Heart right ventricle (tissue), 16 donors: ENCODE results near the gene RGS12. TPM values are rescaled to one million over a fixed set of nuclear protein-coding genes. Genes with fewer than 3 reads are reported as not detected.

Source experiments
- ATAC-seq, 8 donors: fragments of 200-7000 bp; cut with Tn5 transposase; one replicate each; pipeline ENCODE4 v1.9.1; 2020; ENCODE audit warnings: mild to moderate bottlenecking in 8 of 8, moderate library complexity in 8 of 8, moderate number of reproducible peaks in 1 of 8
- DNase-seq, 2 donors: peaks; one replicate each; pipeline ENCODE4 v3.0.0-alpha.2; 2020
- H3K27ac ChIP-seq, 10 donors: fragments of 200-600 bp; sonication (generic) in 2 of 10; one replicate each; pipeline versions ENCODE4 v1.5.0 to v1.8.0; 2020 to 2022; ENCODE audit warnings: mild to moderate bottlenecking in 3 of 10
- H3K27me3 ChIP-seq, 7 donors: fragments of 200-600 bp; one replicate each; pipeline ENCODE4 v1.8.0; 2021 to 2022; ENCODE audit warnings: mild to moderate bottlenecking in 2 of 7
- H3K36me3 ChIP-seq, 9 donors: fragments of 200-600 bp; sonication (generic) in 1 of 9; one replicate each; pipeline versions ENCODE4 v1.5.0 to v1.8.0; 2020 to 2022; ENCODE audit warnings: mild to moderate bottlenecking in 2 of 9
- H3K4me1 ChIP-seq, 9 donors: fragments of 200-600 bp; sonication (generic) in 1 of 9; one replicate each; pipeline versions ENCODE4 v1.5.0 to v1.8.0; 2020 to 2022; ENCODE audit warnings: mild to moderate bottlenecking in 4 of 9
- H3K4me3 ChIP-seq, 10 donors: fragments of 200-600 bp; sonication (generic) in 2 of 10; one replicate each; pipeline versions ENCODE4 v1.5.0 to v1.8.0; 2020 to 2022; ENCODE audit warnings: mild to moderate bottlenecking in 7 of 10, moderate library complexity in 2 of 10
- H3K9me3 ChIP-seq, 11 donors: fragments of 200-600 bp in 10 of 11; sonication (generic) in 2 of 11; one replicate each; pipeline versions ENCODE4 v1.5.0 to v1.8.0; 2013 to 2022; ENCODE audit warnings: mild to moderate bottlenecking in 2 of 11, control low read depth in 1 of 11, moderate library complexity in 1 of 11
- CTCF ChIP-seq, 9 donors: fragments of 200-600 bp; sonication (generic) in 2 of 9; IDR thresholded peaks; one replicate each; pipeline versions ENCODE4 v1.5.0 to v1.8.0; 2021 to 2022; ENCODE audit warnings: antibody characterized with exemption in 9 of 9, mild to moderate bottlenecking in 5 of 9, moderate library complexity in 1 of 9
- WGBS, 2 donors: extraction: QIAGEN DNeasy Blood & Tissue Kit; methylation state at CpG; one replicate each; pipeline ENCODE4 v1.1.7; 2013; ENCODE audit warnings: inconsistent platforms in 1 of 2; 5-methylcytosine and 5-hydroxymethylcytosine counted together
- intact Hi-C, 10 donors: fragments of 100-400 bp; cut with DNase I; formaldehyde crosslinking; loops; one replicate each; pipeline versions ENCODE4 v1.11.1 to v1.14.2; 2022
- polyA plus RNA-seq, 2 donors: library from polyadenylated mRNA; stranded (reverse); fragments of 200-250 nt; gene quantifications; one replicate each; pipeline ENCODE4 v1.2.3, GENCODE V29; 2013
- total RNA-seq, 10 donors: library from RNA; stranded (reverse); fragmentation: NEBNext Ultra II Directional in 3 of 10; extraction: Animal tissue kit (Norgen Biotek cat#: 25700) in 3 of 10; gene quantifications; one replicate each; pipeline versions ENCODE4 v1.2.1 to v1.2.4, GENCODE V29; 2021 to 2023
- donor health status: Arrhythmogenic right ventricular cardiomyopathy.
- donor health status: ischemic (EF 13 %, LVEDD 7.1; RV severe dilation, severe dysfunction).
- donor health status: healthy with polysubstance abuse.
- donor health status: DM: no; HTN: yes; CAD: no.
- donor health status: DM: no; HTN: no; CAD: no.
- donor health status: ischemic (EF 25% LVEDD 6.9; RV normal size, moderate dysfunction).
- donor health status: ischemic (EF 25% LVEDD 5.7; RV mildly dilated, moderate dysfunction).
- donor health status: healthy.
- donor health status: DM: yes; HTN: yes; CAD: no.
- donor health status: Ischemic cardiomyopathy.
- donor health status: ischemic (EF 35%, LVEDD 5.7; RV mildly dilated, moderate dysfunction).
- donor health status: nonischemic (EF 11% LVEDD 7.7; RV severe dilation, severe dysfunction).
- donor health status: DM: yes; HTN: yes; CAD: no.
- donor health status: PGD.
- donor health status: ischemic (EF 29% LVEDD 5.4; RV normal size, mild dysfunction).
- donor health status: nonischemic (EF 23%, LVEDD 6.1; RV moderate dilation, normal function).

The RGS12 gene
- total and polyA plus RNA-seq, 12 donors: 9.7 to 24.4 (median 13.1) TPM

GRCh38 chr4:3252831-3253641 is 39.8 kb upstream of the RGS12 start:
- Histone ChIP-seq H3K4me3 (no peak overlapping the region), H3K27ac (no peak overlapping the region), H3K4me1 (no peaks in the 10 kb centered on the region), H3K9me3 (no peaks in the 10 kb centered on the region), H3K27me3 (no peaks in the 10 kb centered on the region), H3K36me3 (peaks cover 0 to 3% (median 0%) of the 10 kb centered on the region in 9 donors)
- TF ChIP-seq CTCF (IDR thresholded peaks at IDR 0.05): no peak
- DNase-seq: peak in 1 of 2 donors; percentile 9
- 84 to 89% methylated on average over 38 of the region's 38 CpGs for WGBS, 2 donors
- intact Hi-C loops: no loop called here
- no peak for ATAC-seq

GRCh38 chr4:3253808-3254207 is 39.0 kb upstream of the RGS12 start:
- H3K4me3 ChIP-seq: no peak overlapping the region
- H3K36me3 ChIP-seq: peaks cover 0 to 3% (median 0%) of the 10 kb centered on the region in 9 donors
- no peaks in the 10 kb centered on the region for H3K9me3 ChIP-seq
- H3K27ac ChIP-seq: no peak overlapping the region
- no peaks in the 10 kb centered on the region for H3K27me3 ChIP-seq
- ATAC-seq (no peak), DNase-seq (peak in 1 of 2 donors; percentile 8)
- intact Hi-C loops: no loop called here
- no peaks in the 10 kb centered on the region for H3K4me1 ChIP-seq
- WGBS, 2 donors: 92 to 96% methylated on average over 13 of the region's 13 CpGs
- TF ChIP-seq CTCF (IDR thresholded peaks at IDR 0.05): no peak

- intact Hi-C loops: no loop called here
- no peak for TF ChIP-seq CTCF (IDR thresholded peaks at IDR 0.05)
- H3K36me3 ChIP-seq: peaks cover 0 to 3% (median 0%) of the 10 kb centered on the region in 9 donors
- no peak for ATAC-seq
- H3K4me3 ChIP-seq: no peak overlapping the region
- H3K4me1 ChIP-seq: no peaks in the 10 kb centered on the region
- DNase-seq: no peak
- H3K9me3 ChIP-seq: peaks cover 0 to 1% (median 0%) of the 10 kb centered on the region in 11 donors
- 94 to 96% methylated on average over 14 of the region's 14 CpGs for WGBS, 2 donors
- no peak overlapping the region for H3K27ac ChIP-seq
- no peaks in the 10 kb centered on the region for H3K27me3 ChIP-seq
These were observed 38.3 kb upstream of the RGS12 start for GRCh38 chr4:3254302-3255131.

GRCh38 chr4:3255611-3256186 is 37.1 kb upstream of the RGS12 start:
- ATAC-seq (no peak), DNase-seq (no peak)
- 95 to 98% methylated on average over 36 of the region's 36 CpGs for WGBS, 2 donors
- Histone ChIP-seq H3K4me3 (no peak overlapping the region), H3K27ac (no peak overlapping the region), H3K36me3 (peaks cover 0 to 3% (median 0%) of the 10 kb centered on the region in 9 donors), H3K27me3 (no peaks in the 10 kb centered on the region), H3K9me3 (peaks cover 0 to 4% (median 0%) of the 10 kb centered on the region in 11 donors), H3K4me1 (no peaks in the 10 kb centered on the region)
- TF ChIP-seq CTCF (IDR thresholded peaks at IDR 0.05): no peak
- intact Hi-C loops: no loop called here
